ENCODE measurements around the gene TASP1.
"Not testable (repeated sequence)": the region's sequence is repeated elsewhere in the genome, so short reads cannot be mapped to it uniquely, and the experiment has no call there.

- TF ChIP-seq POLR2AphosphoS5 (IDR thresholded peaks at IDR 0.05; ENCODE audit: insufficient read depth, low read depth, low read length); CTCF (IDR thresholded peaks at IDR 0.05; ENCODE audit: extremely low read depth in 1 of 2, insufficient read depth in 1 of 2, low read depth in 1 of 2, low read length in 2 of 2); POLR2A (IDR thresholded peaks at IDR 0.05; ENCODE audit: low read depth, low read length); MAX (IDR thresholded peaks at IDR 0.05; ENCODE audit: insufficient read depth, insufficient read length); EZH2 (IDR thresholded peaks at IDR 0.05; ENCODE audit: borderline replicate concordance, low read depth, low read length, severe bottlenecking); FOS (IDR thresholded peaks at IDR 0.05; ENCODE audit: borderline replicate concordance, insufficient read depth, low read length); MYC (IDR thresholded peaks at IDR 0.05; ENCODE audit: low read depth, low read length): not testable (repeated sequence)
These were observed 258.1 kb downstream of the TASP1 start for GRCh38 chr20:13380497-13381229.

All from endothelial cell of umbilical vein (primary cell).